SU-DHL-6 (cell line): Measurements from ENCODE around the gene OAS3.

Experiments
- EZH2phosphoT487 ChIP-seq: fragments of 200-600 bp; sonication (generic), shearing (Covaris generic); conservative IDR thresholded peaks from 2 replicates; pipeline ENCODE4 v1.6.1; 2018; ENCODE audit warnings: mild to moderate bottlenecking, antibody characterized with exemption, low read length, moderate library complexity, mixed read lengths
- TF ChIP-seq, protein P1 (sequence below): fragments of 200-600 bp; sonication (generic); IDR thresholded peaks from one replicate; pipeline ENCODE4 v1.5.1; 2017; ENCODE audit warnings: antibody characterized with exemption, mild to moderate bottlenecking, low read length, moderate library complexity; ENCODE audit not compliant: insufficient read depth, poor library complexity, severe bottlenecking

DNA sequence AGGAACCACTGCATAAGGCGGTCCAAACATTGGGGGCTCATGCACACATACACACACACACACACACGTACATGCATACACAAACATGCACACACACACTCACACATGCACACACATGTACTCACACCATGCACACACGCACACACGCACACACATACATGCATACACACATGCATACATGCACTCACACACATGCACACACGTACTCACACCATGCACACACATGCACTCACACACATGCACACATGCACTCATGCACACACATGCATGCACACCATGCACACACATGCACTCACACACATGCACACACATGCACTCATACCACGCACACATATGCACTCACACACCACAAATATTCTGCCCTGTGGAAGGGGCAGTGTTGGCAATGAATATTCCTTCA lies 62.2 kb downstream of the OAS3 start:
- TF ChIP-seq, protein P1, sequence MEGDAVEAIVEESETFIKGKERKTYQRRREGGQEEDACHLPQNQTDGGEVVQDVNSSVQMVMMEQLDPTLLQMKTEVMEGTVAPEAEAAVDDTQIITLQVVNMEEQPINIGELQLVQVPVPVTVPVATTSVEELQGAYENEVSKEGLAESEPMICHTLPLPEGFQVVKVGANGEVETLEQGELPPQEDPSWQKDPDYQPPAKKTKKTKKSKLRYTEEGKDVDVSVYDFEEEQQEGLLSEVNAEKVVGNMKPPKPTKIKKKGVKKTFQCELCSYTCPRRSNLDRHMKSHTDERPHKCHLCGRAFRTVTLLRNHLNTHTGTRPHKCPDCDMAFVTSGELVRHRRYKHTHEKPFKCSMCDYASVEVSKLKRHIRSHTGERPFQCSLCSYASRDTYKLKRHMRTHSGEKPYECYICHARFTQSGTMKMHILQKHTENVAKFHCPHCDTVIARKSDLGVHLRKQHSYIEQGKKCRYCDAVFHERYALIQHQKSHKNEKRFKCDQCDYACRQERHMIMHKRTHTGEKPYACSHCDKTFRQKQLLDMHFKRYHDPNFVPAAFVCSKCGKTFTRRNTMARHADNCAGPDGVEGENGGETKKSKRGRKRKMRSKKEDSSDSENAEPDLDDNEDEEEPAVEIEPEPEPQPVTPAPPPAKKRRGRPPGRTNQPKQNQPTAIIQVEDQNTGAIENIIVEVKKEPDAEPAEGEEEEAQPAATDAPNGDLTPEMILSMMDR, result no peak
- TF ChIP-seq EZH2phosphoT487, result no peak
